ENCODE data around the gene HAND1. TPM values are rescaled to one million over a fixed set of nuclear protein-coding genes. Genes with fewer than 3 reads are reported as not detected.

HAND1 gene
- total RNA-seq, 1 experiment from 2014 or later, result not detected

DNA sequence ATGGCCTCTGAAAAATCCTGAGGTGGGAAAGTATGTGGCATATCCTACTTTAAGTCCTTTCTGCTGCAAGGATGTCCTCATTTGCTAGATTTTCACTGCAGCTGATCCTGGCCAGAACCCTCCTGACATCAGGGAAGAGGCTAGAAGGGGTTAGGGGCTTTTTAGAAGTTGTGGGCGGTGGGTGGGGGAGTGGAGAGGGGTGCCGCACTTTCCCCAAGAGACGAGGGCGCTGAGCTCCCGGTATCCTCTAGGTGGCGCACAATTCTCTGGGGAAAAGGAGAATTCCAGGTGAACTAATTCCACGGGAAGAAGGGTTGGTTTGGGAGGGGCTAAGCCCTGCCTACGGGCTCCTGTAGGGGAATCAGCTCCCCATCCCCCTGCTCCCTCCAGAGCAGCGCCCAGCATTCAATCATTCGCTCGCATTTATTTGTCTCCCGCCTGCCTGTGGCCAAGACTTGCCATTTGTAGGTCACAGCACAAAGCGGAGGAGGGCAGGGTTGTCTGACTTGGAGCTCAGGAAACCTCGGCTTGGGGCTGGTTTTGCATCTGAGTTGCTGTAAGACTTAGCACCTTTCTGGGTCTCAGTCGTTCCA, 42.9 kb upstream of the HAND1 start:
- peak; percentile 76 for DNase-seq (ENCODE audit: unreplicated experiment)
- Mint-ChIP-seq H3K27me3 (ENCODE audit: insufficient read depth, unreplicated experiment) (peaks cover 27% of the 10 kb centered on the region), H3K9me3 (ENCODE audit: unreplicated experiment) (no peaks in the 10 kb centered on the region), H3K4me1 (ENCODE audit: insufficient read depth, unreplicated experiment) (peaks cover 19% of the 10 kb centered on the region), H3K4me3 (ENCODE audit: unreplicated experiment) (no peak overlapping the region), H3K36me3 (ENCODE audit: insufficient read depth, unreplicated experiment) (no peaks in the 10 kb centered on the region), H3K27ac (ENCODE audit: low read depth, unreplicated experiment) (no peak overlapping the region)
- intact Hi-C loops (cut with micrococcal nuclease), result loop anchor here (1.0 kb wide), 2 partner anchors 54 to 89 kb away; no protein-coding TSS in a partner anchor
- TF ChIP-seq, protein P1, sequence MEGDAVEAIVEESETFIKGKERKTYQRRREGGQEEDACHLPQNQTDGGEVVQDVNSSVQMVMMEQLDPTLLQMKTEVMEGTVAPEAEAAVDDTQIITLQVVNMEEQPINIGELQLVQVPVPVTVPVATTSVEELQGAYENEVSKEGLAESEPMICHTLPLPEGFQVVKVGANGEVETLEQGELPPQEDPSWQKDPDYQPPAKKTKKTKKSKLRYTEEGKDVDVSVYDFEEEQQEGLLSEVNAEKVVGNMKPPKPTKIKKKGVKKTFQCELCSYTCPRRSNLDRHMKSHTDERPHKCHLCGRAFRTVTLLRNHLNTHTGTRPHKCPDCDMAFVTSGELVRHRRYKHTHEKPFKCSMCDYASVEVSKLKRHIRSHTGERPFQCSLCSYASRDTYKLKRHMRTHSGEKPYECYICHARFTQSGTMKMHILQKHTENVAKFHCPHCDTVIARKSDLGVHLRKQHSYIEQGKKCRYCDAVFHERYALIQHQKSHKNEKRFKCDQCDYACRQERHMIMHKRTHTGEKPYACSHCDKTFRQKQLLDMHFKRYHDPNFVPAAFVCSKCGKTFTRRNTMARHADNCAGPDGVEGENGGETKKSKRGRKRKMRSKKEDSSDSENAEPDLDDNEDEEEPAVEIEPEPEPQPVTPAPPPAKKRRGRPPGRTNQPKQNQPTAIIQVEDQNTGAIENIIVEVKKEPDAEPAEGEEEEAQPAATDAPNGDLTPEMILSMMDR (IDR thresholded peaks at IDR 0.05; ENCODE audit: unreplicated experiment), result peak; percentile 86
- no TSS peak for BruUV-seq (replicated peaks)
- ChIA-PET CTCF (interaction anchor here (0.5 to 12.7 kb wide), 75 partner anchors 12 to 1979 kb away, joined by 3 to 275 read pairs (median 5); partner anchors contain the start of gene MRPL22), POLR2A (interaction anchor here (0.6 to 1.3 kb wide), 3 partner anchors 16 to 185 kb away, joined by 3 read pairs; no protein-coding TSS in a partner anchor)

DNA sequence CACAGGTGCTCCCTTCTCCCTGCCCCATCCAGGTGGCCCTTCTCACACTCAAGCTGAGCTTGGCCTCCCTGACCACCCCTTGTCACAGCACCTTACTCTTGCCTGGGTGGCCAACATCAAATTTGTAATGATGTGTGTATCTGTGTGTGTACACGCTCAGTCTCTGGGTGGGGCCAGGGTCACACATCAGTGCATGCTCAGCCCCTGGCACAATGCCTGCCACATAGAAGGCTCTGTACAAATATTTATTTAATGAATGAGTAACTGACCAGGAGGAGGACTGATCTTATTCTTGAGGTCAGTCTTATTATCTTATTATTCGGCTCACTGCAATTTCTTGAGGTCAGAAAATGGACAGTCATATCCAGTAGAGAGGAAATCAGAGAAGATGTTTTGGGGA, 41.3 kb upstream of the HAND1 start:
- Mint-ChIP-seq H3K27ac (ENCODE audit: low read depth, unreplicated experiment) (peak overlapping the region; percentile 6), H3K9me3 (ENCODE audit: unreplicated experiment) (no peaks in the 10 kb centered on the region), H3K4me3 (ENCODE audit: unreplicated experiment) (no peak overlapping the region), H3K36me3 (ENCODE audit: insufficient read depth, unreplicated experiment) (no peaks in the 10 kb centered on the region), H3K27me3 (ENCODE audit: insufficient read depth, unreplicated experiment) (peaks cover 40% of the 10 kb centered on the region), H3K4me1 (ENCODE audit: insufficient read depth, unreplicated experiment) (peaks cover 19% of the 10 kb centered on the region)
- DNase-seq (ENCODE audit: unreplicated experiment), result peak; percentile 71
- BruUV-seq (replicated peaks), result no TSS peak
- CTCF ChIA-PET, result interaction anchor here (0.8 to 12.7 kb wide), 17 partner anchors 13 to 111 kb away, joined by 3 to 275 read pairs (median 29); no protein-coding TSS in a partner anchor
- TF ChIP-seq, protein P1 (IDR thresholded peaks at IDR 0.05; ENCODE audit: unreplicated experiment), result no peak
- POLR2A ChIA-PET, result interaction anchor here (0.5 to 0.7 kb wide), 2 partner anchors 118 to 140 kb away, joined by 3 read pairs; no protein-coding TSS in a partner anchor
- intact Hi-C loops (cut with micrococcal nuclease), result no loop called here

- Mint-ChIP-seq H3K36me3 (ENCODE audit: insufficient read depth, unreplicated experiment) (no peaks in the 10 kb centered on the region), H3K9me3 (ENCODE audit: unreplicated experiment) (no peaks in the 10 kb centered on the region), H3K27me3 (ENCODE audit: insufficient read depth, unreplicated experiment) (peaks cover 44% of the 10 kb centered on the region), H3K4me1 (ENCODE audit: insufficient read depth, unreplicated experiment) (peaks cover 13% of the 10 kb centered on the region), H3K4me3 (ENCODE audit: unreplicated experiment) (no peak overlapping the region), H3K27ac (ENCODE audit: low read depth, unreplicated experiment) (no peak overlapping the region)
- TF ChIP-seq, protein P1 (IDR thresholded peaks at IDR 0.05; ENCODE audit: unreplicated experiment), result no peak
- DNase-seq (ENCODE audit: unreplicated experiment), result no peak
- intact Hi-C loops (cut with micrococcal nuclease), result no loop called here
- ChIA-PET CTCF (interaction anchor here (0.6 to 12.7 kb wide), 10 partner anchors 15 to 552 kb away, joined by 3 to 275 read pairs (median 5); no protein-coding TSS in a partner anchor), POLR2A (no interaction called here)
- BruUV-seq (replicated peaks), result no TSS peak
Observed at GRCh38 chr5:154518438-154518867, 40.4 kb upstream of the HAND1 start.

DNA sequence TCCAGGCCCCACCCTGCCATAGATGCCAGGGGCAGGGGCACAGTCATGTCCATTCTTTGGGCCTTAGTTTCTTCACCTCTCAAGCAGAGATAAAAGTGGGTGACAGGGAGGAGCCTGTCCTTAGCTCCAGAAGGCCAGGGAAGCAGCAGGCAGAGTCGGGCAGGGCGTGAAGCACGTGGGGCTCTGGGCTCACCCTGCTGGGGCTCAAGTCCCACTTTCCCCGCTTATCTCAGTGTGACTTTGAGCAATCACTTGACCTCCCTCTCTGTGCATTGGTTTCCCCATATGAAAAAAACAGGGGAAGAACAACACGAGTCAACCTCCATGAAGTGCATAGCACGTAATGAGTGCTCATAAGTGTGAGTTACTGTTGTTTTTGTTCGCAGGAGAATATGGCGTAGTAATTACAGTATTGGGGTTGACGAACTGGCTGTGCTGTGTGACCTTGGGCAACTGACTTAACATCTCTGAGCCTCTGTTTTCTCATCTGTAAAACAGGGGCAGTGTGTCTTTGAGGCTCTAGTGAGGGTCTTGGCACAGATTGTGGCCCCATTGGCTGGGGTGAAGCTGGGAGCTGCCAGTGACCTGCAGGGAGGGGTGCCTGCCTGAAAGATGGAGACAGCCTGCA, 39.9 kb upstream of the HAND1 start:
- H3K36me3 Mint-ChIP-seq (ENCODE audit: insufficient read depth, unreplicated experiment), result no peaks in the 10 kb centered on the region
- no peak overlapping the region for H3K27ac Mint-ChIP-seq (ENCODE audit: low read depth, unreplicated experiment)
- ChIA-PET CTCF (interaction anchor here (0.6 to 12.7 kb wide), 8 partner anchors 13 to 325 kb away, joined by 3 to 275 read pairs (median 4); no protein-coding TSS in a partner anchor), POLR2A (interaction anchor here (0.7 kb wide), 1 partner anchor 10 kb away, joined by 3 read pairs; no protein-coding TSS in a partner anchor)
- no peak for DNase-seq (ENCODE audit: unreplicated experiment)
- peaks cover 10% of the 10 kb centered on the region for H3K4me1 Mint-ChIP-seq (ENCODE audit: insufficient read depth, unreplicated experiment)
- intact Hi-C loops (cut with micrococcal nuclease), result no loop called here
- peaks cover 44% of the 10 kb centered on the region for H3K27me3 Mint-ChIP-seq (ENCODE audit: insufficient read depth, unreplicated experiment)
- no peak overlapping the region for H3K4me3 Mint-ChIP-seq (ENCODE audit: unreplicated experiment)
- no peaks in the 10 kb centered on the region for H3K9me3 Mint-ChIP-seq (ENCODE audit: unreplicated experiment)
- BruUV-seq (replicated peaks), result no TSS peak
- TF ChIP-seq, protein P1 (IDR thresholded peaks at IDR 0.05; ENCODE audit: unreplicated experiment), result no peak

Data from MCF 10A (cell line).